ENCODE data around the gene PKN2.

DNA sequence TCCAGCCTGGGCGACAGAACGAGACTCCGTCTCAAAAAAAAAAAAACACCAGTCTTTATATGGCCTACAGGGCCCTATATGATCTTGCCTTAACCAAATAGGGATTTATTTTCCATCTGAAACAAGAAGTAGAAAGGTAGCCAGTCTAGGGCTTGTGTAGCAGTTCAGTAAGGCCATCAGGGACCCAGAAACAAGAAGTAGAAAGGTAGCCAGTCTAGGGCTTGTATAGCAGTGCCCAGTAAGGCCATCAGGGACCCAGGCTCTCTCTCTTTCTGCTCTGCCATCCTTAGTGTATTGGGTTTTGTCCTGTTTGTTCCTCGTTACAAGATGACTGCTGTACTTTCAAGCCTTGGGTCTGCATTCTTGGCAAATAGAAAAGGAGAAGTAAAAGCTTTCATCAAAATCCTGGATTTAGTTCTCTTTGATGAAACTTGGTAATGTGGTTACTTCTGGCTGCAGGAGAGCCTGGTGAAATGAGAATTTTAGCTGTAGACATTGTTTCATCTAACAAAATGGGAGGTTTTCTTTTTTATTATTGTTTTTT, 46.1 kb downstream of the PKN2 start:
- TF ChIP-seq, protein P1, sequence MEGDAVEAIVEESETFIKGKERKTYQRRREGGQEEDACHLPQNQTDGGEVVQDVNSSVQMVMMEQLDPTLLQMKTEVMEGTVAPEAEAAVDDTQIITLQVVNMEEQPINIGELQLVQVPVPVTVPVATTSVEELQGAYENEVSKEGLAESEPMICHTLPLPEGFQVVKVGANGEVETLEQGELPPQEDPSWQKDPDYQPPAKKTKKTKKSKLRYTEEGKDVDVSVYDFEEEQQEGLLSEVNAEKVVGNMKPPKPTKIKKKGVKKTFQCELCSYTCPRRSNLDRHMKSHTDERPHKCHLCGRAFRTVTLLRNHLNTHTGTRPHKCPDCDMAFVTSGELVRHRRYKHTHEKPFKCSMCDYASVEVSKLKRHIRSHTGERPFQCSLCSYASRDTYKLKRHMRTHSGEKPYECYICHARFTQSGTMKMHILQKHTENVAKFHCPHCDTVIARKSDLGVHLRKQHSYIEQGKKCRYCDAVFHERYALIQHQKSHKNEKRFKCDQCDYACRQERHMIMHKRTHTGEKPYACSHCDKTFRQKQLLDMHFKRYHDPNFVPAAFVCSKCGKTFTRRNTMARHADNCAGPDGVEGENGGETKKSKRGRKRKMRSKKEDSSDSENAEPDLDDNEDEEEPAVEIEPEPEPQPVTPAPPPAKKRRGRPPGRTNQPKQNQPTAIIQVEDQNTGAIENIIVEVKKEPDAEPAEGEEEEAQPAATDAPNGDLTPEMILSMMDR (IDR thresholded peaks at IDR 0.05 in 8 of 11, conservative IDR thresholded peaks at IDR 0.05 in 3 of 11), result no peak
- no peak for TF ChIP-seq POLR2A (IDR thresholded peaks at IDR 0.05)
